ENCODE results near the gene ITPR2.

GRCh38 chr12:26786491-26786864, 46.5 kb downstream of the ITPR2 start:
- TF ChIP-seq EZH2 (IDR thresholded peaks at IDR 0.05; ENCODE audit: insufficient read depth, poor library complexity, severe bottlenecking): no peak
- no peak for TF ChIP-seq EZH2phosphoT487 (IDR thresholded peaks at IDR 0.05; ENCODE audit: insufficient read depth, low read depth)
